ENCODE data around the gene RSRP1.
"Not testable (repeated sequence)": the region's sequence is repeated elsewhere in the genome, so short reads cannot be mapped to it uniquely, and the experiment has no call there.

Gene RSRP1, protein sequence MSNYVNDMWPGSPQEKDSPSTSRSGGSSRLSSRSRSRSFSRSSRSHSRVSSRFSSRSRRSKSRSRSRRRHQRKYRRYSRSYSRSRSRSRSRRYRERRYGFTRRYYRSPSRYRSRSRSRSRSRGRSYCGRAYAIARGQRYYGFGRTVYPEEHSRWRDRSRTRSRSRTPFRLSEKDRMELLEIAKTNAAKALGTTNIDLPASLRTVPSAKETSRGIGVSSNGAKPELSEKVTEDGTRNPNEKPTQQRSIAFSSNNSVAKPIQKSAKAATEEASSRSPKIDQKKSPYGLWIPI

DNA sequence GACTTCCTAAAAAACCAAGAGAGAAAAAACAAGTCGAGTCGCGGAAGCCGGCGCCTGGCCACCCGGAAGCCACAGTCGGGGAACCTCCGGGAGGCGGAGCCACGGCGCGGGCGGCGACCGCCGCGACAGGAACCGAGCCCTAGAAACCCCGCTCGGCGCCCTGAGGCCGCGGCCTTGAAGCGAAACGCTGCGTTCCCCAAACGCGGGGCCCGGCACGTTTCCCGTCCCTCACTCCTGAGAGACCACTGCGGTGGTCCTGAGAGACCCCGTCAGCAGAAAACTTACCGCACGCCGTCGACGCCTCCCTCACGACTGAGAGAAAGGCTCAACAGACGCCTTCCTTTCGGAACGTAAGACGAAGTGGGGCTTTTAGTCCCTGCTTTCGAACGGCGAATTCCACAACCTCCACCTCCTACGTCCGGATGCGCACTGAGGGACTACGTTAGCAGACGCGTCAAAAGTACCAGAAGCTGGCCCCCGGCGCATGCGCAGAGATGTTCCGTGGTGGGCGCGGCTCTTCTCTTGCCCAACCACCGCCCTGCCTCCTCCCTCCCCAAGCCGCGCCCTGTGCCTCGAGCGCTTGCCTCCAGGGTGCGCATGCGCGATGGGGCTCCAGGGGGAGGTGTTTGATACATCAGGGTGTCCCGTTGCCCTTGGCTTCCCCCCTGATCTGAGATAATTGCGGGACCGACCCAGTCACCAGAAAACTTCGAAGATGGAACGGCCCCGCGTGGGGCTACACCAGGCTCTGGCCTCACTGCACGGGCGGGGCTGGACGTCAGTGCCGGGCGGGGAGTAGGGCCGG is at the start of gene RSRP1:
Gene RSRP1, minus strand, starts transcription at position 431 of the 805 bp plus-strand sequence. CDS start 491 bp downstream, outside the sequence.
- peak; percentile 99 for DNase-seq (ENCODE audit: low read depth)

DNA sequence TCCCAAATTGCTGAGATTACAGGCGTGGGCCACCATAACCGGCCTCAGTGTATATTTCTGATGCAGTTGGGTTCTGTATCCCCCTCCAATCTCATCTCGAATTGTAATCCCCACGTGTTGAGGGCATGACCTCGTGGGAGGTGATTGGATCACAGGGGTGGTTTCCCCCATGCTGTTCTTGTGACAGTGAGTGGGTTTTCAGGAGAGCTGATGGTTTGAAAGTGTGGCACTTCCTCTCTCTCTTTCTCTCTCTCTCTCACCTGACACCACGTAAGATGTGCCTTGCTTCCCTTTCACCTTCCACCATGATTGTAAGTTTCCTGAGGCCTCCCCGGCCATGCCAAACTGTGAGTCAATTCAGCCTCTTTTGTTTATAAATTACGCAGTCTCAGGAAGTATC is 49.2 kb upstream of the RSRP1 start:
- not testable (repeated sequence) for DNase-seq (ENCODE audit: low read depth)

DNA sequence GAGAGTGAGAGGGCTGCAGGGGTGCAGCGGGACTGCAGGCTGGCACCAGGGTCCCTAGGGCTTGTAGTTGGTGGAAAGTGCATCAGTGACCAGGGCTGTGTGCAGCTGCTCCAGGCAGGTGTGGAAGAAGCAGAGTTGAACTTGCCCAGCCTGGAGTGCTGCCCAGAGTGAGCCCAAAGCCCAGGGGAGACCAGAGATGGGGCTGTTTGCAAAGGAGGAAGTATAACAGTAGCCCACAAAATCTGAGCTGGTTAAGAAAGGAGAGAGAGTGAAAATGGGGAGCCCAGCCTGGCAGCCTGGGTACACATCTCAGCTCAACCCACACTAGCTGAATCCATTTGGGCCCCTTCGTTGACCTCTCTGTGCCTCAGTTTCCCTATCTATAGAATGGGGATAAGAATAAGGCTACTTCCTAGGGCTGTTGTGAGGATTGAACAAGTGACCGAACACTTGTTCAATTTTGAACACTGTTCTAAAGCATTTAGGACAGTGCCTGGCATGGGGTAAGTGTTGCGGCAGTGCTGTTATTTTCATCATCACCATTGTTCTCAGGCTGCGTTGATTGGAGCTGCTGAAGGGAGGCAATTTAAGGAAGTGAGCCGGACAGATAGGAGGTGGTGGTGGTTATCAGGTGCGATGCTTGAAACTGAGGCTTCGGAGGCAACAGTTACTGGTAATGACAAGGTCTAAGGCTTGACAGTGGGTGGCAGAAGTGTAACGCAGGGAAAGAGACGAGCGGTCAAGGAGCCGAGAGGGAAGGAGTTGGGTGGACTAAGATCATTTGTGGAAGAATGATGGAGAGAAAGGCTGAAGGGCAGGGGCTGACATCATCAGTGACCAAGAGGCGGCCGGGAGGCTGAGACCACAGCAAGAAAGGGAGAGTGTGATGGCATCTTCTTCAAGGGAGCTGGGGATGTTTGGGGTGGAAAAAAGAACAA is 47.9 kb upstream of the RSRP1 start:
- DNase-seq (ENCODE audit: low read depth), result not testable (repeated sequence)

DNA sequence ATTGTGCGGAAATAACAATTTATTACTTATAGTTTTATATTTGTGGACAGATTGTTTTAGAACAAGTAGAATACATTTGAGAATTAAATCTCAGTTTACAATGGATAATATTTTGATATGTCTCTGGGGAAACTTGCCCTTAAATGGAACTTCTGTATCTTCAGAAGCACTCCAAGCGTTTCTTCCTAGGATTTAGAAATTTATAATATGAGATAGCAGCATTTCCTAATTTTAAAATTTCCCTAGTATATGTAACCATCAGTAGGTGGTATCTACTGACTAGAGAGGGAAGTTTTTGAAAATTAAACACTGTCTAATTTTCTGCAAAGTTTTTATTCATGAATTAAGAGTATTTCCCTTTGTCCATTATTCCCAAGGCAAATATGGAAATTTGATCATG is 46.2 kb upstream of the RSRP1 start:
- DNase-seq (ENCODE audit: low read depth), result not testable (repeated sequence)

DNA sequence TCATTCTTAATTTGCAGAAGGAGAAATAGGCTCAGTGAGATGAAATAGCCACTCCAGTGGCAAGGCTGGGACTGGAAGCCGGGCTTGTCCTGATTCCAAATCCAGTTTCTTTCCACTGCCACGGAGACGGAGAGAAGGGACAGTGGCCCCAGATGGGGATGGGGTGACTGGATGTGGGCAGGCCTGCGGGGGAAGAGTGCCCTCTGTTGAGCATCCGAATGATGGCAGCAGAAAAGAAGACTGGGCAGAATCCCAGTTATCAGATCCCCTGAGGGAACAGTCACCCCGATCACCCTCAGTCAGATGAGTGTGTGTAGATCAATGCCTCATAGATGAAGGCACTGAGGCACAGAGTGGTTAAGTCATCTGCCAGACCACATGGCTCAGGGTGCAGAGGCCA is 42.8 kb upstream of the RSRP1 start:
- DNase-seq (ENCODE audit: low read depth), result not testable (repeated sequence)

DNA sequence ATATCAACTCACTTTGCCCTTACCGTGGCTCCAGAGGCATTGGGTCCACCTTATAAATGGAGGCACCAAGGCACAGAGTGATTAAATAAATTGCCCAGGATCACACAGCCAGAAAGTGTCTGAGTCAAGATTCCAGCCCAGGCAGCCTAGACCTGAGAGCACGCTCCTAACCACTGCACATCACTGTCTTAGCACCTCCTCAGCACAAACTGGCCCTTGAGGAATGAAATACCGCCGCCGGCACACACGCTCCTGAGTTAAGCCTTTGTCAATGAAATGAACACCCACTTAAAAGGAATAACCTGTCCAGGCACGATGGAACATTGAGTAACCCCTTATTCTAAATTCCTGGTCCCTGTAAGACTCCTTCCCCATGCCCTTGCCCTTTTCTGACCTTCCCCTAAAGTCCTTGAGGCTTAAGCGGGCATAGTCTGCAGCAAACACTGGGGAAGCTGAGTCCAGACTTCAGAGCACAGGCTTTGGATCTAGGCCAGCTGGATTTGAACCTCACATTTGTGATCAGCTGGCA is 41.4 kb upstream of the RSRP1 start:
- not testable (repeated sequence) for DNase-seq (ENCODE audit: low read depth)

DNA sequence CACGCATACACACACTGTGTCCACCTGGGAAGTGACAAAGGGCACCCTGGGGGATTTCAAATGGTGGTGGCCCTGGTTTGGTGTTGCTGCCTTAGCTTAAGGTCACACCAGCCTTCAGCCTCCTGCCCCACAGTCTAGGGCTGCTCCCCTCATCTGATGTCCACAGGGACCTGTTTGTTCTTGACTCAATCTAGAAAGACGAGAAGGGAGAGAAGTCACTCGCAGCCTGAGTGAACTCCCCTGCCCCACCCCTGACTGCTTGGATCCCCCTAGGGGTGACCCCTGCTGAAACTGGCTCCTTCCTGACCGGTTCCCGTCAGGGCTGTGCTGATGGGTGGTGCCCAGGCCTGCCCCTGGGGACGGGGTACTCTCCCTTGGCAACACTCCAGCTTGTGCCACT is 39.9 kb upstream of the RSRP1 start:
- not testable (repeated sequence) for DNase-seq (ENCODE audit: low read depth)

DNA sequence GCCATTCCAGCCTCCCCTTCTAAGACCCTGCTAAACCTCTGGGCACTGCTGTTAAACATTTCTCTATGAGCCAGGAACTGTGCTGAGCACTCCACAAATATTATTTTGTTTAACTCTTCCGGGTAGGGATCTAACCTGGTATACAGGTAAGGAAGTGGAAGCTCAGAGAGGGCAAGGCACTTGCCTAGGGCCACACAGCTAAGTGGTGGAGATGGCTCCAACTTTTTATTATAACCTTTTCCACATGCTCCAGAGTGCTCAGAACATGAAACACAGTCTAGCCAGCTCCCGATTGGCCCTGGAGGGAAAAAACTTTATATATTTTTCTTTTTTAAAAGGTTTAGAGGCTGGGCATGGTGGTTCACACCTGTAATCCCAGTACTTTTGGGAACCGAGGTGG is 38.6 kb upstream of the RSRP1 start:
- not testable (repeated sequence) for DNase-seq (ENCODE audit: low read depth)

DNA sequence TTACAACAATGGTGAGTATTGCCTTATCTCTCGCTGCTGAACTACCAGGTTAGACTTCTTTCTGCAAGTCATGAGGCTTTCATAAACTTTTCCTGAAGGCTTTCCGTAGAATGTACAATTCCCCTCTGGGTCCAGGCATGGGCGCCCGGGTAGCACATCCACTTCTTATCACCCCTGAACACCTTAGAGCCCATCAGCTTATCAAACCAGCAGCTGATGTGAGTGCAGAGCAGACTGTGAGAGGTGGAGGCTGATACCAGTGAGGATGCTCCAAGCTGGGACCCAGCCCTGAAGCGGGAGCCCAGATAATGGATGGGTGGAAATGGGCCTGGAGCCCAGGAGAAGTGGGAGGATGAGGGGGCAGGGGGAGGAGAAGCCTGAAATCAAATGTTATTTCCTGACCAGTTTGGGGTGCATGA is 32.4 kb upstream of the RSRP1 start:
- DNase-seq (ENCODE audit: low read depth), result peak; percentile 39

DNA sequence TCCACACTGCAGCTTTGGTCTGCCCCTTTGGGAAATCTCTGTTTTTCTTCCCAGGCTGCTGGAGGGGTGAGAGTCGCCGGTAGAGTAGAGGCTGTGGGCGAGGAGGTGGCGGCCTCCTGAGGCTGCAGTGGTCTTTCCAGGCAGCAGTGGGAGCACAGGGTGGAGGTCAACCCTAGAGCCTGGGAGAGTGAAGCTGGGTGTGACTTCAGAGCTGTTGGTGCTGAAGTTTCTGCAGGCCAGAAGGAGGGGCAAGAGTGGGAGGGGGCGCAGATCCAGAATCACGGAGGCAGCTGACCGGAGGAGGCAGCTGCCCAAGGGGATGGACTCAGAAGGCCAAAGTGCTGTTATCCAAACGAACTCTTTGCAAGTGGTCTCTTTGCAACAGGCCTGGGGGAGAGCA is 31.5 kb upstream of the RSRP1 start:
- not testable (repeated sequence) for DNase-seq (ENCODE audit: low read depth)

DNA sequence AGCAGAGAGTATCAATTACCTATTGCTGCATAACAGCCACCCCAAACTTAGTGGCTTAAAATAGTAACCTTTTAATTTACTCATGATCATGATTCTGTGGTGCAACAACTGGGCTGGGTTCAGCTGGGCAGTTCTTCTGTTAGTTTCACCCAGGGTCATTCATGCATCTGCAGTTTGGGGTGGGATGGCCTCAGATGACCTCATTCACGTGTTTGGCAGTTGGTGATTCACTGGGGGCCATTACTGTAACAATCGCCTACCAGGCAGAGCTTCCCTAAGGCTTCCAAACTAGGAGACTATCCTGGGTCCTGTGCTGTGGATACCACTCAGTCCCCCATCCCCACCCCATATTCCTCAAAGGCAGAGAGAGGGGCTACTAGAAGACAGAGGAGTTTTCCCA is 31.1 kb upstream of the RSRP1 start:
- not testable (repeated sequence) for DNase-seq (ENCODE audit: low read depth)

DNA sequence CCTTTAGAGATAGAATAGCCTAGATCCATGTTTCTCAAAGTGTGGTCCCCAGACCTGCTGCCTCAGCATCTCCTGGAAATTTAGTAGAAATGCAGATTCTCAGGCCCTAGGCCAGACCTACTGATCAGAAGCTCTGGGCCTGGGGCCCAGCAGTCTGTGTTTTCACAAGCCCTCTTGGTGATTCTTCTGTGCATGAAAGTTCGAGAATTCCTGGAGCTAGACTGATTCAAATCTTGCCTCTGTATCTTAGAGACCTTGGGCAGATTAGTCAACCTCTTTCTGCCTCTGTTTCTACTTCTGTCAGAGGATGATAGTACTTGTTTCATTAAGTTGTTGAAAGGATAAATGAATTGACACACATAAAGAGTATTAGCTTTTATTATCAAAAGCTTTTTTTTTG is 30.0 kb upstream of the RSRP1 start:
- not testable (repeated sequence) for DNase-seq (ENCODE audit: low read depth)

DNA sequence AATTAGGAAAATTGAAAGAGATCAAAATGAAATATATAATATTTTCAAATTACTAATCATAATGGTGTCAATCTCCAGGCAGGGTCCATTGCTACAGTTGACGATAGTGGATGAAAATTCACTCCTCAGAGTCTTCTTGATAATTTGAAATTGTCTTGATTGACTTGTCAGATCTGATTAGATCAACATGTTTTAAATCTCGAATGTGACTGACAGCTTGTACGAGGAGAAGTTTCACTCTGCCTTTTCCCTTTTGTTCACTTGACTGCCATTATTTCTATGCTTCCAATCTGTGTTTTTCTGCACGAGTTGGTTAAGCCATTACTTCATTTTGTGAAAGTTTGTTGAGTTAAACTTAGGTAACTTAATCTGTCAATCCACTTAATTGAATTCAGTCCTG is 28.4 kb upstream of the RSRP1 start:
- not testable (repeated sequence) for DNase-seq (ENCODE audit: low read depth)

DNA sequence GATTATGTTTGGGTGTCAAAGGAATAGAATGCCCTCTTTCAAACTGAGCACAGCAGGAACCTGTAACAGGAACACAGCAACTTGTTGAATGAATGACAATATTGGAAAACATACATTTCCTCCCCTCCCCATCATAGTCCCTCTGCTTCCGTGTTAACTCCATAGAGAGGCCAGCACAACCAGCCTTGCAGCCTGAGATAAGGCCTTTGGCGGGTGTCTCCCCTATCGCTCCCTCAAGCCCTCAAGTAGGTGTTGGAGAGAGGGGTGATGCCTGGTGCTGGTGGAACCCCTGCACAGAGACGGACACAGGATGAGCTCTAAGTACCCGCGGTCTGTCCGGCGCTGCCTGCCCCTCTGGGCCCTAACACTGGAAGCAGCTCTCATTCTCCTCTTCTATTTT is 25.0 kb upstream of the RSRP1 start, which contains the start of gene RHD:
Gene RHD, plus strand, starts transcription at position 272 of the 400 bp plus-strand sequence. Its CDS starts 39 bp downstream, at position 311.
- not testable (repeated sequence) for DNase-seq (ENCODE audit: low read depth)

DNA sequence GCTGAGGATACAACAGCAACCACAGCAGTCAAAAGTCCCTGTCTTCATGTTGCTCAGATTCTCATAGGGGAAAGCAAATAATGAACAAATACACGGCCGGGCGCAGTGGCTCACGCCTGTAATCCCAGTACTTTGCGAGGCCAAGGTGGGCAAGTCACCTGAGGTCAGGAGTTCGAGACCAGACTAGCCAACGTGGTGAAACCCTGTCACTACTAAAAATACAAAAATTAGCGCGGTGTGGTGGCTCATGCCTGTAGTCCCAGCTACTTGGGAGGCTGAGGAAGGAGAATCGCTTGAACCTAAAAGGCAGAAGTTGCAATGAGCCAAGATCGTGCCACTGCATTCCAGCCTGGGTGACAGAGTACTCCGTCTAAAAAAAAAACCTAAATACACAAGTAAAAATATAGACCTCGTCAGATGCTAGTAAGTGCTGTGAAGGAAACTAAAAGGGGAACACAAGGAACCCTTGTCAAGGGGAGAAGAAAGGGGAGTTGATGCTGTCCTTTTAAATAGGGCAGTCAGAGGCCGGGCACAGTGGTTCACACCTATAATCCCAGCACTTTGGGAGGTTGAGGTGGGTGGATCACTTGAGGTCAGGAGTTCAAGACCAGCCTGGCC is 21.0 kb upstream of the RSRP1 start:
- DNase-seq (ENCODE audit: low read depth), result not testable (repeated sequence)

DNA sequence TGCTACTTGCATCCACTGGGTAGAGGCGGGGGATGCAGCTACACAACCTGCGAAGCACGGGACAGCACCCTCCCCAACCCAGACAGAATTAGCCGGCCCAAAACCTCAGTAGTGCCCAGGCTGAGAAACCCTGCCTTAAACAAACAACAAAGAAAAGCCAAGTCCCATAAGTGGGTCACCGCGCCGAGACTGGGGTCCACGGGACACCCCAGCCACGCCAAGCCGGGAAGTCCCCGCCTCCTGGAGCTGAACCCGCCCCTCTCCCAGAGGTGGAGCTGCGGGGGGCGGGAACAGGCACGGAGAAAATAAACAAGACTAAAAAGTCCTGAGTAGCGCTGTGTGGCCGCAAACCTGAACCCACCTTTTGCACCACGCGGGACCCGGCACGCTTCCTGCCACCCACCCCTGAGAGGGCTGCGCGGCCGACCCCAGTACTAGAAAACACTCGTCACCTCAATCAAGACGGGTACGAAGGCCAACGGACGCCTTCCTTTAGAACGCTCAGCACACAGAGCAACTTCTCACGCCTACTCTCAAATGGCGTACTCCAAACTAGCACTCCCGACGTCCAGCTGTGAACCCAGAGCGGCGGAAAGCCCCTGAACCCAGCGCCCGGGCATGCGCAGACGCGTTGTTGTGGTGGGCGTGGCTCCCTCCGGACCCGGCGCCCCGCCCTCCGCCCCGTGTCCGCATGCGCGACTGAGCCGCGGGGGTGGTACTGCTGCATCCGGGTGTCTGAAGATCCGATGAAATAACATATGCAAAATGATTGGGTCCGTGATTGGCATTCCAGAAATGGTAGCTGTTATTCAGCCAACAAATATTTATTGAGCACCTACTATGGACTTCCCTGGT is 20.3 kb upstream of the RSRP1 start:
- DNase-seq (ENCODE audit: low read depth), result peak; percentile 70

DNA sequence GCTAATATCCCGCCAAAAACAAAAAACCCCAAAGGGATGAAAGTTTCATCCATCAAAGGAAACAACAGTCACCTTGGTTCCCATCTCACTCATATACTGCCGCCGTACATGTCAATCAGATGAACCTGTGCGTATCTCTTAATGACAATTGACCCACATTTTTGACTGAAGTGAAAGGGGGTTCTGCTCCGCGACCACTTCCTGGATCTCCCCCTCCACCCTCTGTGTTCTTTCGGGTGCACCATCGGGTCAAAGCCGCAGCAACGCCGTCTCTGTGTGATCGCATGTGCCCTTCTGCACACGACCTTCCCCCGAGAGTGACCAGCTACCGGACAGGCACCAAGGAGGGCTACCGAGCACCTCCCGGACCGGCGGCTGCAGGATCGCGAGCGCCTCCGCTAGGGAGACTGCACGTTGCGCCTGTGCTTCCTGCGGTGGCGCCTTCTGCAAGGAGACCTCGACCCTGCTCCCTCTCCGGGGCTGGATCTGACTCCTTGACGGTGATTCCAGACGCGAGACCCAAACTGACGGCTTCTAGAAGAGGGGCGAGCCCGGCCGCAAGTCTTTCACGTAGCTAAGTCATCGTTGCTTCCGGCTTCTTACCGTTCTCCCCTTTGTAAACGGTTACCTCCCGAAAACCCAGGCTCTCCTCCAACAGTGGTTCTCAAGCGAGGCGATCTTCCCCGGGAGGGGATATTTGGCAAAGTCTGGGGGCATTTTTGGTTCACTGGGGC is 19.5 kb upstream of the RSRP1 start:
- not testable (repeated sequence) for DNase-seq (ENCODE audit: low read depth)

DNA sequence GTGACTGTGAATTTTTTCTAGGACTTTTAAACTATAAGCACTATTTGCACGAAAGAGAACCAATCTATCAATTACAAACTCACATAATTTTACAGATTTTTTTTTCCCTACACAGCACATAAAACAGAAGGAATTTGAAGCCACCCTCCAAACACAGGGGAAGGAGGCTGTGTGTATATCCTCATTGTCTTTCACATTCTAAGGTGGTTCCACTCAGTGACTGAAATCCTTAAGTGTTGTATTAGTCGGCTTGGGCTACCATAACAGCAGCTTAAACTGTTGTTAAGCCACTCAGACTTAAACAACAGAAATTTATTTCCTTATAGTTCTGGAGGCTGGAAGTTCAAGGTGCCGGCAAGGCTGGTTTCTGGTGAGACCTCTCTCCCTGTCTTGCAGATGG is 13.1 kb upstream of the RSRP1 start:
- not testable (repeated sequence) for DNase-seq (ENCODE audit: low read depth)

DNA sequence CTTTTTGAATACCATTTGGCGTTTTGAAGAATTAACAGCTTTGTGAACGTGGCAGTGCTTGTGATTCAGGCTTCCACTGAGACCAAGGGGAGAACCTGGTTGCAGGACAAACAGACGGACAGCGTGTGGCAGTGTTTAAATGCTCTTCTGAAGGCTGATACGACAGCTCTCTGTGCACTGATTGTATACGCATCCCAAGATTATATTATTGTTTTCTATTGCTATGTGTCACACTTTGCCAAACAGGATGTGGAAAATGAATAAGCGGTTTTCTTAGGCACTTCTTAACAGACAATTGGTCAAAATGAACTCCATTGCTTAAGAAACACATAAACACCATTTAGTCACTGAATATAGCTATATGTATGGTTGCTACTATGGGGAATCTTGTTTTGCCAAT is 12.6 kb upstream of the RSRP1 start:
- not testable (repeated sequence) for DNase-seq (ENCODE audit: low read depth)

DNA sequence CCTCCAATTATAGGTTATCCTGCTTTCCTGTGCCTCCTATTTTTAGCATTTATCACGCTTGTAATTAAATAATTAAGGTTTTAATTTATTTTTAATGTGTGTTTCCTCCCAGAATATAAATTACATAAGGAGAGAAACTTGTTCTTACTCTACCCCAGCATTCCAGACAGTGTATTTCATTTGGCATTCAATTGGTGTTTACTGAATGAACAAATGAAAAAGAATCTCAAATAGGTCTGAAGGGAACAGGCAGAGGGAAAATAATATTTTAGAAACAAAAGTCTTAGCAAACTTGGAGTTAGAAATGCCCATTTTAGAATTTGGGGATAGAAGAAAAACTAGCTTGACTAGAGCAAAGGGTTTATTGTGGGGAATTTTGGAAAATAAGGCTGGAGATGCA is 9.9 kb upstream of the RSRP1 start:
- DNase-seq (ENCODE audit: low read depth), result no peak
